Gastrocnemius medialis (tissue), 4 donors: ENCODE measurements around the gene LSAMP.

Experiments
- CTCF ChIP-seq, 5 experiments: fragments of 450-650 bp in 3 of 5; fragments of 200-600 bp in 2 of 5; sonication (generic) in 2 of 5; IDR thresholded peaks in 4 of 5; conservative IDR thresholded peaks in 1 of 5; 1 replicate in 4 of 5; 2 replicates in 1 of 5; pipeline ENCODE4 v1.5.1; 2016 to 2019; ENCODE audit warnings: antibody characterized with exemption in 5 of 5, mild to moderate bottlenecking in 3 of 5, moderate library complexity in 3 of 5
- POLR2A ChIP-seq, 2 donors: fragments of 450-650 bp; IDR thresholded peaks; one replicate each; pipeline ENCODE4 v1.6.1; 2017; ENCODE audit warnings: antibody characterized with exemption in 2 of 2, mild to moderate bottlenecking in 2 of 2, moderate library complexity in 2 of 2

GRCh38 chr3:116000311-116000710, 445.0 kb downstream of the LSAMP start:
- no peak for TF ChIP-seq CTCF (IDR thresholded peaks at IDR 0.05 in 4 of 5, conservative IDR thresholded peaks at IDR 0.05 in 1 of 5)
- TF ChIP-seq POLR2A (IDR thresholded peaks at IDR 0.05) = no peak
